IMR-90 (cell line): Measurements from ENCODE around the gene LDLRAD4. TPM values are rescaled to one million over a fixed set of nuclear protein-coding genes. Genes with fewer than 3 reads are reported as not detected.

Experiments used
- ATAC-seq: fragments of 200-7000 bp; cut with Tn5 transposase; 2 replicates; pipeline ENCODE4 v1.9.1; 2020; ENCODE audit warnings: low read depth, mild to moderate bottlenecking, moderate library complexity
- BruUV-seq: library from RNA; stranded (reverse); fragments of 400-500 nt; replicated peaks from 2 replicates; lab custom pipeline; 2021; lab: Mats Ljungman, UMichigan
- CTCF ChIA-PET: fragments of 300-600 bp; formaldehyde crosslinking; extraction: SDS; loops from one replicate; lab custom pipeline; 2021; ENCODE audit warnings: antibody characterized with exemption; lab: Yijun Ruan, JAX
- POLR2A ChIA-PET: fragments of 300-600 bp; sonication (Branson Sonifier 250); formaldehyde crosslinking; loops from one replicate; lab custom pipeline; 2022; ENCODE audit warnings: antibody characterized with exemption; ENCODE audit not compliant: unreplicated experiment; lab: Charles Lee
- DNase-seq: peaks from one replicate; pipeline ENCODE4 v3.0.0; 2013
- H2AFZ ChIP-seq: replicated peaks from 2 replicates; pipeline ENCODE3; 2013; ENCODE audit warnings: low read length, mild to moderate bottlenecking; ENCODE audit not compliant: poor library complexity
- H2AK5ac ChIP-seq: 2 replicates; pipeline ENCODE4 v1.6.1; 2013; ENCODE audit warnings: low read depth, low read length, inconsistent platforms
- H2AK9ac ChIP-seq: replicated peaks from 2 replicates; pipeline ENCODE3; 2013; ENCODE audit warnings: mild to moderate bottlenecking, low read depth, low read length, moderate library complexity; ENCODE audit not compliant: poor library complexity
- H2BK120ac ChIP-seq: 2 replicates; pipeline ENCODE4 v1.6.1; 2013; ENCODE audit warnings: low read depth, low read length, inconsistent platforms
- H2BK15ac ChIP-seq: 3 replicates; pipeline ENCODE4 v1.6.1; 2013; ENCODE audit warnings: low read depth, low read length, inconsistent platforms
- H2BK20ac ChIP-seq: 2 replicates; pipeline ENCODE4 v1.6.1; 2013; ENCODE audit warnings: low read depth, mild to moderate bottlenecking, inconsistent platforms, low read length, moderate library complexity
- H2BK5ac ChIP-seq: 2 replicates; pipeline ENCODE4 v1.6.1; 2013; ENCODE audit warnings: mild to moderate bottlenecking, low read depth, low read length, inconsistent platforms; ENCODE audit not compliant: poor library complexity, severe bottlenecking
- H3K14ac ChIP-seq: replicated peaks from 2 replicates; pipeline ENCODE4 v1.6.1; 2013; ENCODE audit warnings: low read depth, low read length, inconsistent platforms
- H3K18ac ChIP-seq: 2 replicates; pipeline ENCODE4 v1.6.1; 2013; ENCODE audit warnings: low read depth, low read length, control low read depth
- H3K23ac ChIP-seq: 2 replicates; pipeline ENCODE4 v1.6.1; 2013; ENCODE audit warnings: low read depth, low read length, inconsistent platforms
- H3K27ac ChIP-seq: 2 replicates; pipeline ENCODE4 v1.5.1; 2013; ENCODE audit warnings: mild to moderate bottlenecking, control low read depth, low read length; ENCODE audit not compliant: insufficient read depth
- H3K27me3 ChIP-seq: 2 replicates; pipeline ENCODE4 v1.6.1; 2013; ENCODE audit warnings: low read length; ENCODE audit not compliant: control insufficient read depth, insufficient read depth
- H3K36me3 ChIP-seq: 2 replicates; pipeline ENCODE4 v1.6.1; 2013; ENCODE audit warnings: low read length, mixed read lengths; ENCODE audit not compliant: control insufficient read depth, insufficient read depth
- H3K4ac ChIP-seq: 2 replicates; pipeline ENCODE4 v1.6.1; 2013; ENCODE audit warnings: low read depth, low read length, inconsistent platforms
- H3K4me1 ChIP-seq: 2 replicates; pipeline ENCODE4 v1.6.1; 2013; ENCODE audit warnings: low read length, mixed read lengths; ENCODE audit not compliant: control insufficient read depth, insufficient read depth
- H3K4me2 ChIP-seq: 2 replicates; pipeline ENCODE4 v1.6.1; 2013; ENCODE audit warnings: low read depth, mild to moderate bottlenecking, control low read depth, low read length, moderate library complexity
- H3K4me3 ChIP-seq: 2 replicates; pipeline ENCODE4 v1.5.1; 2013; ENCODE audit warnings: low read depth, mild to moderate bottlenecking, control low read depth, low read length, moderate library complexity; ENCODE audit not compliant: insufficient read depth
- H3K56ac ChIP-seq: 2 replicates; pipeline ENCODE4 v1.6.1; 2013; ENCODE audit warnings: low read length, inconsistent platforms; ENCODE audit not compliant: insufficient read depth; ENCODE audit errors: extremely low read depth
- H3K79me1 ChIP-seq, 2 experiments: 2 replicates each; pipeline ENCODE4 v1.6.1; 2013; ENCODE audit warnings: low read length in 2 of 2, inconsistent platforms in 1 of 2, low read depth in 1 of 2
- H3K9ac ChIP-seq: 2 replicates; pipeline ENCODE4 v1.6.1; 2013; ENCODE audit warnings: low read depth, low read length, control low read depth
- H3K9me1 ChIP-seq: 2 replicates; pipeline ENCODE4 v1.6.1; 2013; ENCODE audit warnings: low read length, inconsistent platforms; ENCODE audit not compliant: insufficient read depth
- H3K9me3 ChIP-seq: 2 replicates; pipeline ENCODE4 v1.6.1; 2013; ENCODE audit warnings: low read length; ENCODE audit not compliant: control insufficient read depth, insufficient read depth
- H4K20me1 ChIP-seq: 2 replicates; pipeline ENCODE4 v1.6.1; 2013; ENCODE audit warnings: low read length, inconsistent platforms; ENCODE audit not compliant: insufficient read depth
- H4K5ac ChIP-seq: 2 replicates; pipeline ENCODE4 v1.6.1; 2013; ENCODE audit warnings: mild to moderate bottlenecking, low read depth, low read length, control low read depth
- H4K8ac ChIP-seq, 2 experiments: 2 replicates each; pipeline ENCODE4 v1.6.1; 2013; ENCODE audit warnings: low read depth in 2 of 2, low read length in 2 of 2, control low read depth in 1 of 2, inconsistent platforms in 1 of 2
- H4K91ac ChIP-seq: 2 replicates; pipeline ENCODE4 v1.6.1; 2013; ENCODE audit warnings: low read depth, low read length, inconsistent platforms; ENCODE audit not compliant: insufficient read depth
- BHLHE40 ChIP-seq: fragments of 150-350 bp; IDR thresholded peaks from 2 replicates; pipeline ENCODE4 v1.6.1; 2016; ENCODE audit warnings: mild to moderate bottlenecking, low read depth, low read length
- FOS ChIP-seq: fragments of 150-350 bp; IDR thresholded peaks from 2 replicates; pipeline ENCODE4 v1.6.1; 2016; ENCODE audit warnings: low read depth, low read length
- MAFK ChIP-seq: IDR thresholded peaks from 2 replicates; pipeline ENCODE4 v1.6.1; 2012; ENCODE audit warnings: low read depth, low read length, improper control_type of control experiment
- MAZ ChIP-seq: IDR thresholded peaks from 2 replicates; pipeline ENCODE4 v1.6.1; 2012; ENCODE audit warnings: low read depth, mild to moderate bottlenecking, low read length, improper control_type of control experiment, moderate library complexity, borderline replicate concordance
- MXI1 ChIP-seq: IDR thresholded peaks from 2 replicates; pipeline ENCODE4 v1.6.1; 2012; ENCODE audit warnings: low read depth, mild to moderate bottlenecking, low read length, moderate library complexity, borderline replicate concordance
- NFE2L2 ChIP-seq: fragments of 150-350 bp; IDR thresholded peaks from 2 replicates; pipeline ENCODE4 v1.6.1; 2016; ENCODE audit warnings: low read depth, mild to moderate bottlenecking, low read length
- POLR2A ChIP-seq: IDR thresholded peaks from 2 replicates; pipeline ENCODE4 v1.6.1; 2012; ENCODE audit warnings: mild to moderate bottlenecking, low read depth, low read length
- RCOR1 ChIP-seq: IDR thresholded peaks from 2 replicates; pipeline ENCODE4 v1.6.1; 2012; ENCODE audit warnings: mild to moderate bottlenecking, low read length, improper control_type of control experiment; ENCODE audit not compliant: insufficient replicate concordance
- RFX5 ChIP-seq: IDR thresholded peaks from 2 replicates; pipeline ENCODE4 v1.8.0; 2012; ENCODE audit warnings: low read depth, mild to moderate bottlenecking, low read length, moderate library complexity
- WGBS, 2 experiments: methylation state at CpG; one replicate each; pipeline versions ENCODE4 v1.1.5 to v1.1.7; 2013; ENCODE audit warnings: missing lambda C conversion rate in 2 of 2; ENCODE audit not compliant: insufficient read length in 1 of 2; ENCODE audit errors: extremely low coverage in 2 of 2; 5-methylcytosine and 5-hydroxymethylcytosine counted together
- dilution Hi-C: fragments of 300-500 bp; cut with HindIII; formaldehyde crosslinking; loops from one replicate; pipeline ENCODE4 v1.14.3; 2018; ENCODE audit warnings: low sequenced_read_pairs; ENCODE audit not compliant: unreplicated experiment
- in situ Hi-C: fragments of 300-500 bp; cut with MboI; formaldehyde crosslinking; loops from 3 replicates; pipeline ENCODE4 v1.14.3; 2019; ENCODE audit warnings: low sequenced_read_pairs, inconsistent platforms, mixed read lengths
- intact Hi-C: fragments of 100-400 bp; cut with micrococcal nuclease; formaldehyde crosslinking; loops from 2 replicates; pipeline ENCODE4 v1.10.0; 2022
- polyA plus RNA-seq, 3 experiments: library from polyadenylated mRNA; depleted of rRNA; stranded (reverse); fragments of >200 nt; gene quantifications; 2 replicates each; pipeline ENCODE4 v1.2.3, GENCODE V29; 2012; ENCODE audit warnings: low replicate concordance in 1 of 3
- total RNA-seq: library from RNA; depleted of rRNA; stranded (reverse); fragments of >200 nt; gene quantifications from 2 replicates; pipeline ENCODE4 v1.2.3, GENCODE V29; 2012
- TF ChIP-seq, protein P1 (sequence below): fragments of 150-350 bp; IDR thresholded peaks from 2 replicates; pipeline ENCODE4 v1.6.1; 2017; ENCODE audit warnings: mild to moderate bottlenecking, antibody characterized with exemption, low read length, low read depth
- TF ChIP-seq, protein P2 (sequence below): fragments of 150-350 bp; IDR thresholded peaks from 2 replicates; pipeline ENCODE4 v1.6.1; 2016; ENCODE audit warnings: low read depth, mild to moderate bottlenecking, low read length, moderate library complexity, borderline replicate concordance

LDLRAD4 gene
- total and polyA plus RNA-seq, 2 of the 4 experiments (the other 2 are of a cell fraction) = not detected

DNA sequence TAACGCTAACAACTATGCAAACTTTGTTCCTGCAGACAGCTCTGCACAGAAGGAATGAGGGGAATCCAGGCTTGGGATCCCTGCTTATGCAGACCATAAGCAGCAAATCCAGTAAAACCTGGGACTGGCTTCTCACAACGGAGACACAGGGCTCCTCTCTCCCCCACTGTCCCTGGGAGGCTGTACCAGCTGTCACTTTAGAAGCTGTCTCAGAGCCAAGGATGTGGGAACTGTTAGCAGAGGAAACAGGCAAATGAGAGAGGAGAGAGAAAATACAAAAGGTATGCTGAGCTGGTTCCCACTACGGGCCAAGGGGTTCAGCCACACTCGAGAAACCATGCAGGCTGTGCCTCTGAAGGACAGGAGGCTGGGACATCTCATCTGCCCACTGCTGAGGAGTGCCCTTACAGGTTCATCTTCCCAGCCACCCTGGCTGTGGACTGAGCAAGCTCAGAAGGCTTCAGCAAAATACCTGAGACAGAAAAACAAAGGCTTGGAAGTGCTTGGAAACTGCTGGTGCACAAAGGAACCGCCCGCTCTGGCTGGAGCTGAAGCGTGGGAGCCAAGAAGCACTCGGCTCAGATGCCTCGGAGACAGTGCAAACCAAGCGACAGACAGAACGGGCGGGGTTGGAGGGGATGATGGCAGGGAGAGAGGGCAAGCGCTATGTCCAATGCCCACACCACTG, 435.3 kb downstream of the LDLRAD4 start:
- Histone ChIP-seq H3K23ac (no peak overlapping the region), H2BK5ac (no peak overlapping the region), H4K5ac (no peak overlapping the region), H2AK5ac (no peak overlapping the region), H3K79me1 (no peaks in the 10 kb centered on the region), H2BK20ac (no peak overlapping the region), H3K27me3 (peaks cover 12% of the 10 kb centered on the region), H4K91ac (no peak overlapping the region), H2AFZ (no peak overlapping the region), H3K9me1 (no peaks in the 10 kb centered on the region), H3K56ac (no peak overlapping the region), H3K4me3 (no peak overlapping the region), H4K20me1 (no peaks in the 10 kb centered on the region), H4K8ac (no peak overlapping the region), H3K18ac (no peak overlapping the region), H3K4me1 (no peaks in the 10 kb centered on the region), H3K9me3 (no peaks in the 10 kb centered on the region), H3K14ac (no peak overlapping the region), H2AK9ac (no peak overlapping the region), H3K27ac (no peak overlapping the region), H3K9ac (no peak overlapping the region), H2BK15ac (no peak overlapping the region), H3K4me2 (no peak overlapping the region), H3K36me3 (no peaks in the 10 kb centered on the region), H2BK120ac (no peak overlapping the region), H3K4ac (no peak overlapping the region)
- DNase-seq (no peak), ATAC-seq (peak; percentile 32; the same call in 1 of the 2 replicates)
- dilution Hi-C loops = no loop called here
- TF ChIP-seq NFE2L2 (no peak), MXI1 (no peak), MAZ (no peak), BHLHE40 (no peak), RFX5 (no peak), MAFK (no peak), FOS (no peak), POLR2A (no peak), RCOR1 (no peak)
- TF ChIP-seq, protein P1, sequence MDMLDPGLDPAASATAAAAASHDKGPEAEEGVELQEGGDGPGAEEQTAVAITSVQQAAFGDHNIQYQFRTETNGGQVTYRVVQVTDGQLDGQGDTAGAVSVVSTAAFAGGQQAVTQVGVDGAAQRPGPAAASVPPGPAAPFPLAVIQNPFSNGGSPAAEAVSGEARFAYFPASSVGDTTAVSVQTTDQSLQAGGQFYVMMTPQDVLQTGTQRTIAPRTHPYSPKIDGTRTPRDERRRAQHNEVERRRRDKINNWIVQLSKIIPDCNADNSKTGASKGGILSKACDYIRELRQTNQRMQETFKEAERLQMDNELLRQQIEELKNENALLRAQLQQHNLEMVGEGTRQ = no peak
- TF ChIP-seq, protein P2, sequence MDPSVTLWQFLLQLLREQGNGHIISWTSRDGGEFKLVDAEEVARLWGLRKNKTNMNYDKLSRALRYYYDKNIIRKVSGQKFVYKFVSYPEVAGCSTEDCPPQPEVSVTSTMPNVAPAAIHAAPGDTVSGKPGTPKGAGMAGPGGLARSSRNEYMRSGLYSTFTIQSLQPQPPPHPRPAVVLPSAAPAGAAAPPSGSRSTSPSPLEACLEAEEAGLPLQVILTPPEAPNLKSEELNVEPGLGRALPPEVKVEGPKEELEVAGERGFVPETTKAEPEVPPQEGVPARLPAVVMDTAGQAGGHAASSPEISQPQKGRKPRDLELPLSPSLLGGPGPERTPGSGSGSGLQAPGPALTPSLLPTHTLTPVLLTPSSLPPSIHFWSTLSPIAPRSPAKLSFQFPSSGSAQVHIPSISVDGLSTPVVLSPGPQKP = no peak
- CTCF ChIA-PET = interaction anchor here (0.5 kb wide), 1 partner anchor 84 kb away, joined by 3 read pairs; no protein-coding TSS in a partner anchor
- WGBS, 2 experiments = 60% methylated on average over 2 of the region's 13 CpGs; no CpG with 5 or more reads in 1 of the 2 experiments
- intact Hi-C loops = no loop called here
- no TSS peak for BruUV-seq
- in situ Hi-C loops = no loop called here
- POLR2A ChIA-PET = no interaction called here
